Cardiac muscle cell (in vitro differentiated cells and primary cell): Measurements from ENCODE around the gene FAM83C. TPM values are rescaled to one million over a fixed set of nuclear protein-coding genes. Genes with fewer than 3 reads are reported as not detected.
A peak's percentile ranks its signal among the peaks of the same experiment; 100 is the strongest.

Experiments
- DNase-seq, 2 donors: peaks; one replicate each; pipeline versions ENCODE4 v3.0.0 to v3.0.0-alpha.2; 2010 to 2017; ENCODE audit warnings: low read depth in 1 of 2, low spot score in 1 of 2
- H3K27ac ChIP-seq: fragments of 200-600 bp; sonication (generic); 2 replicates; pipeline ENCODE4 v1.5.1; 2016
- H3K27me3 ChIP-seq: fragments of 200-600 bp; sonication (generic); 2 replicates; pipeline ENCODE4 v1.6.0; 2016; ENCODE audit warnings: control low read depth
- H3K36me3 ChIP-seq: fragments of 200-600 bp; sonication (generic); 2 replicates; pipeline ENCODE4 v1.5.1; 2016; ENCODE audit warnings: control low read depth
- H3K4me1 ChIP-seq: fragments of 200-600 bp; sonication (generic); 2 replicates; pipeline ENCODE4 v1.8.1; 2017; ENCODE audit warnings: low read depth, mild to moderate bottlenecking, mixed run types
- H3K4me3 ChIP-seq: fragments of 200-600 bp; sonication (generic); 2 replicates; pipeline ENCODE4 v1.5.1; 2016; ENCODE audit warnings: mild to moderate bottlenecking
- H3K9me3 ChIP-seq: fragments of 200-600 bp; sonication (generic); 2 replicates; pipeline ENCODE4 v1.5.1; 2017; ENCODE audit warnings: low read depth, mild to moderate bottlenecking, control low read depth
- CTCF ChIP-seq: IDR thresholded peaks from 2 replicates; pipeline ENCODE4 v1.5.1; 2012; ENCODE audit warnings: low read depth, mild to moderate bottlenecking, low read length
- polyA plus RNA-seq: library from polyadenylated mRNA; unstranded; fragments of >200 nt; fragmentation: Nextera tagmentation; extraction: Ambion mirVana; gene quantifications from 2 replicates; pipeline ENCODE4 v1.2.1, GENCODE V29; 2016
- total RNA-seq: library from RNA; depleted of rRNA; stranded (reverse); fragments of >200 nt; gene quantifications from 2 replicates; pipeline ENCODE4 v1.2.3, GENCODE V29; 2016

Gene FAM83C
- total RNA-seq (0.49 TPM in 1 of 2 replicates, not detected in the other), polyA plus RNA-seq (not detected in 2 replicates)

- H3K36me3 ChIP-seq: no peaks in the 10 kb centered on the region
- H3K4me1 ChIP-seq: peaks cover 19% of the 10 kb centered on the region
- no peak for DNase-seq
- H3K27ac ChIP-seq: no peak within 1 kb of the TSS
- H3K9me3 ChIP-seq: no peaks in the 10 kb centered on the region
- H3K4me3 ChIP-seq: no peak within 1 kb of the TSS
- no peak for TF ChIP-seq CTCF
- H3K27me3 ChIP-seq: no peaks in the 10 kb centered on the region
These were observed at the start of gene FAM83C for GRCh38 chr20:35291654-35292503. Gene FAM83C, minus strand, starts transcription at chr20:35292425. Its CDS starts 121 bp downstream, at chr20:35292304.

GRCh38 chr20:35341366-35342028 is 49.3 kb upstream of the FAM83C start:
- peak in 1 of 2 donors; percentile 34 for DNase-seq
- Histone ChIP-seq H3K9me3 (no peaks in the 10 kb centered on the region), H3K4me3 (no peak overlapping the region), H3K27ac (peak overlapping the region; percentile 80), H3K27me3 (no peaks in the 10 kb centered on the region), H3K36me3 (peaks cover 17% of the 10 kb centered on the region), H3K4me1 (peaks cover 4% of the 10 kb centered on the region)
- no peak for TF ChIP-seq CTCF

- no peak overlapping the region for H3K4me3 ChIP-seq
- no peaks in the 10 kb centered on the region for H3K9me3 ChIP-seq
- no peaks in the 10 kb centered on the region for H3K27me3 ChIP-seq
- no peak overlapping the region for H3K27ac ChIP-seq
- DNase-seq: no peak
- TF ChIP-seq CTCF: no peak
- H3K36me3 ChIP-seq: peaks cover 8% of the 10 kb centered on the region
- peaks cover 4% of the 10 kb centered on the region for H3K4me1 ChIP-seq
These were observed 48.2 kb upstream of the FAM83C start for GRCh38 chr20:35340436-35340835.

- DNase-seq: no peak
- no peak for TF ChIP-seq CTCF
- no peaks in the 10 kb centered on the region for H3K27me3 ChIP-seq
- peaks cover 1% of the 10 kb centered on the region for H3K36me3 ChIP-seq
- H3K4me3 ChIP-seq: no peak overlapping the region
- H3K27ac ChIP-seq: no peak overlapping the region
- H3K4me1 ChIP-seq: peaks cover 4% of the 10 kb centered on the region
- no peaks in the 10 kb centered on the region for H3K9me3 ChIP-seq
These were observed 47.4 kb upstream of the FAM83C start for GRCh38 chr20:35339636-35340035.

GRCh38 chr20:35339007-35339406 is 46.8 kb upstream of the FAM83C start:
- DNase-seq: peak in 1 of 2 donors; percentile 80
- H3K9me3 ChIP-seq: no peaks in the 10 kb centered on the region
- no peaks in the 10 kb centered on the region for H3K36me3 ChIP-seq
- no peaks in the 10 kb centered on the region for H3K27me3 ChIP-seq
- H3K4me1 ChIP-seq: peaks cover 4% of the 10 kb centered on the region
- no peak overlapping the region for H3K27ac ChIP-seq
- no peak for TF ChIP-seq CTCF
- no peak overlapping the region for H3K4me3 ChIP-seq
